Measurements from ENCODE around the gene BTN3A1.

DNA sequence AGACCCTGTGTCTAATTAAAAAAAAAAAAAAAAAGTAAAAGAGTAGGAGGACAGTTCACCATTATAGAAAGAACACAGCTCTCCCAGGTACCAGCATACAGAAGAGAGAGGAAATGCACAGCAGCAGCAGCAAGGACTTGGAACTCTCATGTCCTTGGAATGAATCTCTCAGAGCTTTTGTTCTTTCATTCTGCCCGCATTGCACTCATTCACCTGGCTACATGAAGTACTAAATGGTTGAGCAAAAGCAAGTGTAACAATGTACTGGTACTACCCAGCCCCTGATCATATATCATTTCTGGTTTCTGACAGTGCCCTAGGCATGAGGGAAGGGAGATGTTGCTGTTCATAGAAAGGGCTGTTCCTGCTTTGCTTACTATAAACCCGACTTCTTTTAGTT lies 26.1 kb downstream of the BTN3A1 start:
- TF ChIP-seq, protein P1, sequence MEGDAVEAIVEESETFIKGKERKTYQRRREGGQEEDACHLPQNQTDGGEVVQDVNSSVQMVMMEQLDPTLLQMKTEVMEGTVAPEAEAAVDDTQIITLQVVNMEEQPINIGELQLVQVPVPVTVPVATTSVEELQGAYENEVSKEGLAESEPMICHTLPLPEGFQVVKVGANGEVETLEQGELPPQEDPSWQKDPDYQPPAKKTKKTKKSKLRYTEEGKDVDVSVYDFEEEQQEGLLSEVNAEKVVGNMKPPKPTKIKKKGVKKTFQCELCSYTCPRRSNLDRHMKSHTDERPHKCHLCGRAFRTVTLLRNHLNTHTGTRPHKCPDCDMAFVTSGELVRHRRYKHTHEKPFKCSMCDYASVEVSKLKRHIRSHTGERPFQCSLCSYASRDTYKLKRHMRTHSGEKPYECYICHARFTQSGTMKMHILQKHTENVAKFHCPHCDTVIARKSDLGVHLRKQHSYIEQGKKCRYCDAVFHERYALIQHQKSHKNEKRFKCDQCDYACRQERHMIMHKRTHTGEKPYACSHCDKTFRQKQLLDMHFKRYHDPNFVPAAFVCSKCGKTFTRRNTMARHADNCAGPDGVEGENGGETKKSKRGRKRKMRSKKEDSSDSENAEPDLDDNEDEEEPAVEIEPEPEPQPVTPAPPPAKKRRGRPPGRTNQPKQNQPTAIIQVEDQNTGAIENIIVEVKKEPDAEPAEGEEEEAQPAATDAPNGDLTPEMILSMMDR (tag by site-specific recombination; IDR thresholded peaks at IDR 0.05), result no peak
- TF ChIP-seq HOXA7 (CRISPR knock-in tag; IDR thresholded peaks at IDR 0.05; ENCODE audit: borderline replicate concordance) (no peak), ZNF341 (tag by site-specific recombination; IDR thresholded peaks at IDR 0.05; ENCODE audit: low read depth) (no peak), ZSCAN23 (tag by site-specific recombination; IDR thresholded peaks at IDR 0.05) (no peak), ZNF184 (tag by site-specific recombination; IDR thresholded peaks at IDR 0.05) (no peak), TCF7L2 (IDR thresholded peaks at IDR 0.05; ENCODE audit: borderline replicate concordance, low read depth, low read length) (no peak), ZNF610 (tag by site-specific recombination; IDR thresholded peaks at IDR 0.05; ENCODE audit: borderline replicate concordance) (no peak), ZNF747 (tag by site-specific recombination; IDR thresholded peaks at IDR 0.05) (no peak), ZNF768 (tag by site-specific recombination; IDR thresholded peaks at IDR 0.05) (no peak), ZBTB17 (tag by site-specific recombination; IDR thresholded peaks at IDR 0.05) (no peak), GLI4 (tag by site-specific recombination; IDR thresholded peaks at IDR 0.05) (no peak), YY1 (tag by site-specific recombination; IDR thresholded peaks at IDR 0.05) (no peak), ZNF274 (IDR thresholded peaks at IDR 0.05; ENCODE audit: low read length) (no peak), ZNF274 (tag by site-specific recombination; IDR thresholded peaks at IDR 0.05; ENCODE audit: borderline replicate concordance) (no peak)
- TF ChIP-seq, protein P2, sequence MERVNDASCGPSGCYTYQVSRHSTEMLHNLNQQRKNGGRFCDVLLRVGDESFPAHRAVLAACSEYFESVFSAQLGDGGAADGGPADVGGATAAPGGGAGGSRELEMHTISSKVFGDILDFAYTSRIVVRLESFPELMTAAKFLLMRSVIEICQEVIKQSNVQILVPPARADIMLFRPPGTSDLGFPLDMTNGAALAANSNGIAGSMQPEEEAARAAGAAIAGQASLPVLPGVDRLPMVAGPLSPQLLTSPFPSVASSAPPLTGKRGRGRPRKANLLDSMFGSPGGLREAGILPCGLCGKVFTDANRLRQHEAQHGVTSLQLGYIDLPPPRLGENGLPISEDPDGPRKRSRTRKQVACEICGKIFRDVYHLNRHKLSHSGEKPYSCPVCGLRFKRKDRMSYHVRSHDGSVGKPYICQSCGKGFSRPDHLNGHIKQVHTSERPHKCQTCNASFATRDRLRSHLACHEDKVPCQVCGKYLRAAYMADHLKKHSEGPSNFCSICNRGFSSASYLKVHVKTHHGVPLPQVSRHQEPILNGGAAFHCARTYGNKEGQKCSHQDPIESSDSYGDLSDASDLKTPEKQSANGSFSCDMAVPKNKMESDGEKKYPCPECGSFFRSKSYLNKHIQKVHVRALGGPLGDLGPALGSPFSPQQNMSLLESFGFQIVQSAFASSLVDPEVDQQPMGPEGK (tag by site-specific recombination; IDR thresholded peaks at IDR 0.05), result no peak
